Peyer's patch (tissue), 4 donors: ENCODE data around the gene CYREN. TPM values are rescaled to one million over a fixed set of nuclear protein-coding genes. Genes with fewer than 3 reads are reported as not detected.
A peak's percentile ranks its signal among the peaks of the same experiment; 100 is the strongest.

Experiments
- DNase-seq, 3 donors: peaks; one replicate each; pipeline ENCODE4 v3.0.0-alpha.2; 2017 to 2019
- H3K27ac ChIP-seq, 4 donors: fragments of 200-600 bp; sonication (generic); one replicate each; pipeline ENCODE4 v1.5.1; 2016 to 2019
- H3K27me3 ChIP-seq, 2 donors: fragments of 200-600 bp; sonication (generic); one replicate each; pipeline ENCODE4 v1.5.1; 2019
- H3K36me3 ChIP-seq, 3 donors: fragments of 200-600 bp; sonication (generic); one replicate each; pipeline ENCODE4 v1.5.1; 2016 to 2019
- H3K4me1 ChIP-seq, 4 donors: fragments of 200-600 bp; sonication (generic); one replicate each; pipeline ENCODE4 v1.5.1; 2016 to 2019
- H3K4me3 ChIP-seq, 4 donors: fragments of 200-600 bp; sonication (generic); 1 replicate in 3 of 4; 2 replicates in 1 of 4; pipeline ENCODE4 v1.5.1; 2016 to 2019; ENCODE audit warnings: mild to moderate bottlenecking in 1 of 4
- H3K9me3 ChIP-seq, 4 donors: fragments of 200-600 bp; sonication (generic); one replicate each; pipeline ENCODE4 v1.5.1; 2016 to 2019; ENCODE audit warnings: mild to moderate bottlenecking in 1 of 4
- CTCF ChIP-seq, 6 experiments: fragments of 450-650 bp in 4 of 6; fragments of 200-600 bp in 2 of 6; sonication (generic) in 1 of 6; IDR thresholded peaks; one replicate each; pipeline ENCODE4 v1.5.1; 2017 to 2019; ENCODE audit warnings: antibody characterized with exemption in 6 of 6, mild to moderate bottlenecking in 3 of 6, moderate library complexity in 1 of 6
- POLR2A ChIP-seq, 2 donors: fragments of 450-650 bp; IDR thresholded peaks; one replicate each; pipeline ENCODE4 v1.5.1; 2017; ENCODE audit warnings: antibody characterized with exemption in 2 of 2, mild to moderate bottlenecking in 2 of 2, moderate library complexity in 2 of 2
- total RNA-seq, 4 donors: library from RNA; depleted of rRNA; stranded (reverse); fragments of >200 nt; gene quantifications; one replicate each; pipeline ENCODE4 v1.1.0, GENCODE V29; 2016

The CYREN gene
- total RNA-seq, 4 donors from 2014 or later = 32.4 to 66.8 (median 42.5) TPM

DNA sequence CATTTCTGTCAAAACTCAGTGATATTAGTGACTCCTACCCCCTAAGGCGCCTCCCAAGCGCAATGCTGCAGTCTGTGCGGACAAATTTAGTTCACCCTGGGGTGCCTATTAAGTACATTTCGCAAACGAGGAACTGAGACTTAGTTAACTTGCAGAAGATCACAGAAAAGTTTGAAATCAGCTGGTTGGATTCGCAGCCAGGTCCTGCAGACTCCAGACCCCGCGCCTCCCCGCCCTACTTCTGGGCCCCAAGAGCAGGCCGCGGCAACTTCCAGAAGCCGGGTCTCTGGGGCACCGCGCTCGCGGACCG, 588 bp downstream of the CYREN start:
- no peak for DNase-seq
- no peak for TF ChIP-seq POLR2A (IDR thresholded peaks at IDR 0.05)
- no peak for TF ChIP-seq CTCF (IDR thresholded peaks at IDR 0.05)
- Histone ChIP-seq H3K4me3 (peak overlapping the region; percentile 62 to 91 (median 70)), H3K4me1 (peaks cover 3 to 35% (median 6%) of the 10 kb centered on the region in 4 donors), H3K36me3 (peaks cover 0 to 35% (median 0%) of the 10 kb centered on the region in 3 donors), H3K9me3 (no peaks in the 10 kb centered on the region), H3K27ac (peak overlapping the region; percentile 95 to 97 (median 96)), H3K27me3 (no peaks in the 10 kb centered on the region)

- peak; percentile 9 to 45 (median 34) for TF ChIP-seq CTCF (IDR thresholded peaks at IDR 0.05)
- no peak for TF ChIP-seq POLR2A (IDR thresholded peaks at IDR 0.05)
- Histone ChIP-seq H3K4me3 (peak overlapping the region; percentile 62 to 91 (median 70)), H3K4me1 (peaks cover 3 to 35% (median 6%) of the 10 kb centered on the region in 4 donors), H3K27ac (peak overlapping the region; percentile 95 to 97 (median 96)), H3K9me3 (no peaks in the 10 kb centered on the region), H3K27me3 (no peaks in the 10 kb centered on the region), H3K36me3 (peaks cover 0 to 41% (median 0%) of the 10 kb centered on the region in 3 donors)
- peak in 2 of 3 donors; percentile 66 to 79 for DNase-seq
Measured at GRCh38 chr7:135169141-135169963, 1.2 kb downstream of the CYREN start.

DNA sequence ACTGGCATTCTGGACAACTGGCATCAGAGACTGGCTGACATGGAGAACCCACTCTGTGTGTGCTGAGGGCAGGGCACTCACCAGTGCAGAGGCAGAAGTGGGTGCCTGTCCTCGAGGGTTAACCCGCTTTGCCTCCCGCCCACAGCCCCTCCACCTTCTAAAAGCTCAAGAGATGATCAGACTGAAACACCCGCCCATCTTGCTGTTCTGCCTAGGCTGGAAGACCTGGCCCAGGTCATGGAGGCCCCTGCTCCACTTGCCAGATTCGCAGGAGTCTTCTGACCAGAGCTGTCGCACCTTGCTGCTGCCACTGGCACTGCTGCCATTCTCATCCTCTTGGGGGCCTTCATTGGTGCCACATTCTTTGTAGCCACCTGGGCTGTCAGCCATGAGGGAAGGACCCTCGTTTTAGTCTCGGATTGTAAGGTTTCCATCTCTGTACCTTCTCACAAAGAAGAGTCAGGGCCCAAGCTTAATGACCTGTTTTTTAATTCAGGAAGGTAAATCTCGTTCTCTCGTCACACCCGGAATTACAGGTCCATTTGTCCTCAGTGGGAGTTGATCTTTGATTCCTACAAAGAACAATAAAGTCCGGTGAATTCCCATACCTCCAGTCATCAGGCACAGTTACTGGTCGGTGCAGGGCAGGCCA, 1.9 kb downstream of the CYREN start:
- Histone ChIP-seq H3K9me3 (no peaks in the 10 kb centered on the region), H3K27ac (peak overlapping the region in 3 of 4 donors; percentile 28 to 97 (median 96)), H3K27me3 (no peaks in the 10 kb centered on the region), H3K4me3 (no peak overlapping the region), H3K36me3 (peaks cover 0 to 47% (median 0%) of the 10 kb centered on the region in 3 donors), H3K4me1 (peaks cover 3 to 35% (median 6%) of the 10 kb centered on the region in 4 donors)
- TF ChIP-seq CTCF (IDR thresholded peaks at IDR 0.05) (no peak), POLR2A (IDR thresholded peaks at IDR 0.05) (no peak)
- DNase-seq = no peak

DNA sequence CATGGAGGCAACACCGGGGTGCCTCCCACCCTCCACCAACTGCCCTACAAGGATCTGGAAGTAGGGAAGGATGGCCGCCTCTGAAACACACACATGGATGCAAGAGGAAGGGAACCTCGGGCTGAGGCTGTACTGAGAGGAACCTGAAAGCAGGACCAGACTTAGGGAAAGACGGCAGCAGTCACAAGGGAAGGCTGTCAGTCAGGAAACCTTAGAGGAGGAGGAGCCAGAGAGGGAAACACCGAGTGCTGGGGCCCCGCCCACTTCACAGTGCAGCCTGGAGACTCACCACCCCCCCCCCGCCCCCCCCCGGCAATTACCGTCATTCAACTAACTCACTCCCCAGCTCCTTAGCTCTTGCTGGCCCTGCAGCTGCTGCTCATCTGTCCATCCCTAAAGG, 2.5 kb downstream of the CYREN start:
- no peak for DNase-seq
- H3K4me3 ChIP-seq = no peak overlapping the region
- H3K9me3 ChIP-seq = no peaks in the 10 kb centered on the region
- peaks cover 3 to 35% (median 6%) of the 10 kb centered on the region in 4 donors for H3K4me1 ChIP-seq
- H3K27me3 ChIP-seq = no peaks in the 10 kb centered on the region
- no peak for TF ChIP-seq CTCF (IDR thresholded peaks at IDR 0.05)
- TF ChIP-seq POLR2A (IDR thresholded peaks at IDR 0.05) = no peak
- H3K36me3 ChIP-seq = peaks cover 0 to 47% (median 0%) of the 10 kb centered on the region in 3 donors
- H3K27ac ChIP-seq = peak overlapping the region in 3 of 4 donors; percentile 28 to 97 (median 96)

- H3K27ac ChIP-seq = peak overlapping the region in 3 of 4 donors; percentile 29 to 97 (median 96)
- peaks cover 0 to 47% (median 0%) of the 10 kb centered on the region in 3 donors for H3K36me3 ChIP-seq
- H3K4me3 ChIP-seq = no peak overlapping the region
- H3K9me3 ChIP-seq = no peaks in the 10 kb centered on the region
- DNase-seq = no peak
- peaks cover 3 to 35% (median 6%) of the 10 kb centered on the region in 4 donors for H3K4me1 ChIP-seq
- TF ChIP-seq POLR2A (IDR thresholded peaks at IDR 0.05) (no peak), CTCF (IDR thresholded peaks at IDR 0.05) (no peak)
- H3K27me3 ChIP-seq = no peaks in the 10 kb centered on the region
Measured at GRCh38 chr7:135167365-135167917, 3.1 kb downstream of the CYREN start.
